Liver (tissue), 9 donors: ENCODE results near the gene MATN4. TPM values are rescaled to one million over a fixed set of nuclear protein-coding genes. Genes with fewer than 3 reads are reported as not detected.
A peak's percentile ranks its signal among the peaks of the same experiment; 100 is the strongest.

Experiments used
- DNase-seq: peaks from one replicate; pipeline ENCODE4 v3.0.0-alpha.2; 2017; ENCODE audit warnings: low spot score
- H3K27ac ChIP-seq, 2 donors: one replicate each; pipeline ENCODE4 v1.7.0; 2013; ENCODE audit warnings: inconsistent platforms in 2 of 2, low read length in 2 of 2, control low read depth in 1 of 2, low read depth in 1 of 2, mild to moderate bottlenecking in 1 of 2
- H3K27me3 ChIP-seq, 4 donors: one replicate each; pipeline versions ENCODE4 v1.6.1 to v1.7.0; 2013; ENCODE audit warnings: low read length in 3 of 4, inconsistent platforms in 1 of 4, mild to moderate bottlenecking in 1 of 4, moderate library complexity in 1 of 4; ENCODE audit not compliant: control insufficient read depth in 4 of 4, insufficient read depth in 4 of 4
- H3K36me3 ChIP-seq, 4 donors: one replicate each; pipeline versions ENCODE4 v1.6.1 to v1.7.0; 2013; ENCODE audit warnings: low read length in 3 of 4, mild to moderate bottlenecking in 3 of 4, low read depth in 1 of 4, moderate library complexity in 1 of 4; ENCODE audit not compliant: control insufficient read depth in 4 of 4, insufficient read depth in 3 of 4
- H3K4me1 ChIP-seq, 4 donors: one replicate each; pipeline versions ENCODE4 v1.6.1 to v1.7.0; 2013; ENCODE audit warnings: low read length in 3 of 4, mild to moderate bottlenecking in 3 of 4, moderate library complexity in 1 of 4; ENCODE audit not compliant: control insufficient read depth in 4 of 4, insufficient read depth in 4 of 4
- H3K4me3 ChIP-seq, 3 donors: one replicate each; pipeline versions ENCODE4 v1.6.1 to v1.7.0; 2013; ENCODE audit warnings: low read length in 3 of 3, control low read depth in 1 of 3, low read depth in 1 of 3, mild to moderate bottlenecking in 1 of 3
- H3K9ac ChIP-seq, 2 donors: one replicate each; pipeline ENCODE4 v1.7.0; 2013; ENCODE audit warnings: low read length in 2 of 2, mild to moderate bottlenecking in 2 of 2, moderate library complexity in 2 of 2, control low read depth in 1 of 2, low read depth in 1 of 2
- H3K9me3 ChIP-seq, 4 donors: one replicate each; pipeline versions ENCODE4 v1.6.1 to v1.7.0; 2013; ENCODE audit warnings: low read length in 3 of 4; ENCODE audit not compliant: control insufficient read depth in 4 of 4
- EGR1 ChIP-seq, 2 donors: IDR thresholded peaks; 2 replicates each; pipeline ENCODE4 v1.6.1; 2016 to 2018; ENCODE audit warnings: antibody characterized with exemption in 2 of 2, low read depth in 2 of 2
- FOXA1 ChIP-seq: IDR thresholded peaks from 2 replicates; pipeline ENCODE4 v1.6.1; 2016; ENCODE audit warnings: antibody characterized with exemption
- FOXA2 ChIP-seq: IDR thresholded peaks from 2 replicates; pipeline ENCODE4 v1.6.1; 2016; ENCODE audit warnings: antibody characterized with exemption
- HNF4A ChIP-seq, 2 donors: conservative IDR thresholded peaks; 2 replicates each; pipeline ENCODE4 v1.6.1; 2016; ENCODE audit warnings: antibody characterized with exemption in 2 of 2, mild to moderate bottlenecking in 2 of 2
- JUND ChIP-seq, 2 donors: IDR thresholded peaks; 2 replicates each; pipeline ENCODE4 v1.6.1; 2016; ENCODE audit warnings: antibody characterized with exemption in 2 of 2
- NR2F2 ChIP-seq: IDR thresholded peaks from 2 replicates; pipeline ENCODE4 v1.6.1; 2016; ENCODE audit warnings: antibody characterized with exemption
- RAD21 ChIP-seq, 2 donors: IDR thresholded peaks; 2 replicates each; pipeline ENCODE4 v1.6.1; 2016; ENCODE audit warnings: antibody characterized with exemption in 2 of 2, mild to moderate bottlenecking in 2 of 2
- RXRA ChIP-seq, 2 donors: IDR thresholded peaks; 2 replicates each; pipeline ENCODE4 v1.6.1; 2017 to 2018; ENCODE audit warnings: antibody characterized with exemption in 2 of 2, mild to moderate bottlenecking in 1 of 2
- SP1 ChIP-seq: IDR thresholded peaks from 2 replicates; pipeline ENCODE4 v1.6.1; 2018; ENCODE audit warnings: antibody characterized with exemption, mild to moderate bottlenecking
- TAF1 ChIP-seq: conservative IDR thresholded peaks from 2 replicates; pipeline ENCODE4 v1.6.1; 2016; ENCODE audit warnings: antibody characterized with exemption, mild to moderate bottlenecking
- YY1 ChIP-seq: IDR thresholded peaks from 2 replicates; pipeline ENCODE4 v1.6.1; 2016; ENCODE audit warnings: antibody characterized with exemption, mild to moderate bottlenecking
- WGBS: extraction: QIAGEN DNeasy Blood & Tissue Kit; methylation state at CpG from one replicate; pipeline ENCODE4 v1.1.7; 2013; 5-methylcytosine and 5-hydroxymethylcytosine counted together
- polyA plus RNA-seq, 2 donors: library from polyadenylated mRNA; stranded (reverse) in 1 of 2; unstranded in 1 of 2; fragments of 200-250 nt in 1 of 2; fragments of >200 nt in 1 of 2; fragmentation: Nextera tagmentation in 1 of 2; extraction: Ambion mirVana in 1 of 2; gene quantifications; one replicate each; pipeline versions ENCODE4 v1.2.1 to v1.2.3, GENCODE V29; 2013 to 2015
- total RNA-seq, 2 donors: library from RNA; depleted of rRNA; stranded (reverse); fragments of >200 nt; gene quantifications; one replicate each; pipeline ENCODE4 v1.2.3, GENCODE V29; 2014
- TF ChIP-seq, protein P1 (sequence below): IDR thresholded peaks from 2 replicates; pipeline ENCODE4 v1.6.1; 2016; ENCODE audit warnings: antibody characterized with exemption
- TF ChIP-seq, protein P2 (sequence below): IDR thresholded peaks from 2 replicates; pipeline ENCODE4 v1.6.1; 2016; ENCODE audit warnings: antibody characterized with exemption
- TF ChIP-seq, protein P3 (sequence below): IDR thresholded peaks from 2 replicates; pipeline ENCODE4 v1.6.1; 2016; ENCODE audit warnings: antibody characterized with exemption, mild to moderate bottlenecking
- TF ChIP-seq, protein P4 (sequence below): IDR thresholded peaks from 2 replicates; pipeline ENCODE4 v1.6.1; 2016; ENCODE audit warnings: antibody characterized with exemption
- TF ChIP-seq, protein P5 (sequence below): fragments of 150-350 bp; IDR thresholded peaks from 2 replicates; pipeline ENCODE4 v1.5.1; 2017; ENCODE audit warnings: improper control_type of control experiment, low read depth, low read length; ENCODE audit not compliant: missing input control
- donor health status: healthy.
- donor health status: healthy.
- donor health status: healthy.
- donor health status: healthy.
- donor health status: healthy.

The MATN4 gene
- total and polyA plus RNA-seq, 4 donors: 0.05 TPM; not detected in 3

DNA sequence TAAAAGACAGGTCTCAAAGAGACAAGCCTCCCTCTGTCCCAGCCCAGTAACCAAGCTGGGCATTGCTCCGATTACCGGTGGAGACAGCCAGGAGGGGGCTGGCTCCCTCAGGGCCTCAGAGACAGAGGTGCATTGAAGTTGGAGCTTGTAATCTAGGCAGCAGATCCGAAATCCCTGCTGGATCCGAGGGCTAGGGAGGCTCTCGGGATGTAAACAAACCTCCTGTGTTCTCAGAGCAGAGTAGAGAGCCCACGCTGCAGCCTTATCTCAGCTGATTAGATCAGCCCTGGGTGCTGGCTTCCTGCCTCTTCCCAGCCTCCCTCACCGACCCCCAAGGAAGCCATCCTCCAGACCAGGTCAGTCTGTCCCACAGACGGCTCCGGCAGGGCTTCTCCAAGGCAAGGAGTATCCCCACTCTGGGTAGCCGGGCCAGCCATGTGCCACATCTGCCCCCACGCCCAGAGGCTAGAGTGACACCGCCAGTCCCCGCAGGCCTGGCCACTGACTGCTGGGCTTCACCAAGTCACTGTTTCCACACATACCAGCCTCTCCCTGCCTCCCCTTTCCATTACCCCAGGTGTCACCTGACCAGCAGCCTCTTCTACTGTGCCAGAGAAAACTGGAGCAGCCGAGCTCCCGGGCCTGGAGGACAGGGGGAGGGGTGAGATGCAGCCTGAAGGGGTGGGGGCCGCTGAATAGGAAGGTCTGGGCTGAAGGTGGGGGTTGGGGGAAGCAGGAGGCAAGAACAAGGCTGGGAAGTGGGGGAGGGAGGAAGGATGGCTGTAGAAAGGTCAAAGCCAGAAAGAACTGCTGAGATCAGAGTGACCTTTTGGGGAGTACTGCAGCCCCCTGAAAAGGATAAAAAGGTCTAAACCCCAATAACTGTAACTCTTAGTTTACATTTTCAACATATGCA, 34.1 kb upstream of the MATN4 start:
- Histone ChIP-seq H3K4me3 (peak overlapping the region; percentile 40 to 96 (median 45)), H3K27ac (peak overlapping the region; percentile 81 to 97), H3K9me3 (no peaks in the 10 kb centered on the region), H3K36me3 (peaks cover 0 to 13% (median 0%) of the 10 kb centered on the region in 4 donors), H3K9ac (peak overlapping the region; percentile 57 to 99), H3K27me3 (no peaks in the 10 kb centered on the region), H3K4me1 (peaks cover 23 to 76% (median 46%) of the 10 kb centered on the region in 4 donors)
- 16% methylated on average over 16 of the region's 16 CpGs for WGBS
- TF ChIP-seq JUND (IDR thresholded peaks at IDR 0.05): peak; percentile 44 to 90
- peak; percentile 78 for TF ChIP-seq TAF1
- TF ChIP-seq FOXA1: peak; percentile 23
- TF ChIP-seq, protein P1, sequence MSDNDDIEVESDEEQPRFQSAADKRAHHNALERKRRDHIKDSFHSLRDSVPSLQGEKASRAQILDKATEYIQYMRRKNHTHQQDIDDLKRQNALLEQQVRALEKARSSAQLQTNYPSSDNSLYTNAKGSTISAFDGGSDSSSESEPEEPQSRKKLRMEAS: peak; percentile 61
- TF ChIP-seq, protein P2, sequence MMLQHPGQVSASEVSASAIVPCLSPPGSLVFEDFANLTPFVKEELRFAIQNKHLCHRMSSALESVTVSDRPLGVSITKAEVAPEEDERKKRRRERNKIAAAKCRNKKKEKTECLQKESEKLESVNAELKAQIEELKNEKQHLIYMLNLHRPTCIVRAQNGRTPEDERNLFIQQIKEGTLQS: peak; percentile 28
- TF ChIP-seq RXRA (IDR thresholded peaks at IDR 0.05): peak in 1 of 2 donors; percentile 76
- TF ChIP-seq, protein P3, sequence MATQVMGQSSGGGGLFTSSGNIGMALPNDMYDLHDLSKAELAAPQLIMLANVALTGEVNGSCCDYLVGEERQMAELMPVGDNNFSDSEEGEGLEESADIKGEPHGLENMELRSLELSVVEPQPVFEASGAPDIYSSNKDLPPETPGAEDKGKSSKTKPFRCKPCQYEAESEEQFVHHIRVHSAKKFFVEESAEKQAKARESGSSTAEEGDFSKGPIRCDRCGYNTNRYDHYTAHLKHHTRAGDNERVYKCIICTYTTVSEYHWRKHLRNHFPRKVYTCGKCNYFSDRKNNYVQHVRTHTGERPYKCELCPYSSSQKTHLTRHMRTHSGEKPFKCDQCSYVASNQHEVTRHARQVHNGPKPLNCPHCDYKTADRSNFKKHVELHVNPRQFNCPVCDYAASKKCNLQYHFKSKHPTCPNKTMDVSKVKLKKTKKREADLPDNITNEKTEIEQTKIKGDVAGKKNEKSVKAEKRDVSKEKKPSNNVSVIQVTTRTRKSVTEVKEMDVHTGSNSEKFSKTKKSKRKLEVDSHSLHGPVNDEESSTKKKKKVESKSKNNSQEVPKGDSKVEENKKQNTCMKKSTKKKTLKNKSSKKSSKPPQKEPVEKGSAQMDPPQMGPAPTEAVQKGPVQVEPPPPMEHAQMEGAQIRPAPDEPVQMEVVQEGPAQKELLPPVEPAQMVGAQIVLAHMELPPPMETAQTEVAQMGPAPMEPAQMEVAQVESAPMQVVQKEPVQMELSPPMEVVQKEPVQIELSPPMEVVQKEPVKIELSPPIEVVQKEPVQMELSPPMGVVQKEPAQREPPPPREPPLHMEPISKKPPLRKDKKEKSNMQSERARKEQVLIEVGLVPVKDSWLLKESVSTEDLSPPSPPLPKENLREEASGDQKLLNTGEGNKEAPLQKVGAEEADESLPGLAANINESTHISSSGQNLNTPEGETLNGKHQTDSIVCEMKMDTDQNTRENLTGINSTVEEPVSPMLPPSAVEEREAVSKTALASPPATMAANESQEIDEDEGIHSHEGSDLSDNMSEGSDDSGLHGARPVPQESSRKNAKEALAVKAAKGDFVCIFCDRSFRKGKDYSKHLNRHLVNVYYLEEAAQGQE: no peak
- TF ChIP-seq HNF4A (conservative IDR thresholded peaks at IDR 0.05): peak in 1 of 2 donors; percentile 61
- no peak for TF ChIP-seq NR2F2
- TF ChIP-seq YY1: peak; percentile 29
- TF ChIP-seq EGR1 (IDR thresholded peaks at IDR 0.05; ENCODE audit: low read depth in 2 of 2): peak in 1 of 2 donors; percentile 91
- TF ChIP-seq RAD21 (IDR thresholded peaks at IDR 0.05): peak in 1 of 2 donors; percentile 20
- TF ChIP-seq FOXA2: no peak
- TF ChIP-seq SP1: peak; percentile 63
- TF ChIP-seq, protein P4, sequence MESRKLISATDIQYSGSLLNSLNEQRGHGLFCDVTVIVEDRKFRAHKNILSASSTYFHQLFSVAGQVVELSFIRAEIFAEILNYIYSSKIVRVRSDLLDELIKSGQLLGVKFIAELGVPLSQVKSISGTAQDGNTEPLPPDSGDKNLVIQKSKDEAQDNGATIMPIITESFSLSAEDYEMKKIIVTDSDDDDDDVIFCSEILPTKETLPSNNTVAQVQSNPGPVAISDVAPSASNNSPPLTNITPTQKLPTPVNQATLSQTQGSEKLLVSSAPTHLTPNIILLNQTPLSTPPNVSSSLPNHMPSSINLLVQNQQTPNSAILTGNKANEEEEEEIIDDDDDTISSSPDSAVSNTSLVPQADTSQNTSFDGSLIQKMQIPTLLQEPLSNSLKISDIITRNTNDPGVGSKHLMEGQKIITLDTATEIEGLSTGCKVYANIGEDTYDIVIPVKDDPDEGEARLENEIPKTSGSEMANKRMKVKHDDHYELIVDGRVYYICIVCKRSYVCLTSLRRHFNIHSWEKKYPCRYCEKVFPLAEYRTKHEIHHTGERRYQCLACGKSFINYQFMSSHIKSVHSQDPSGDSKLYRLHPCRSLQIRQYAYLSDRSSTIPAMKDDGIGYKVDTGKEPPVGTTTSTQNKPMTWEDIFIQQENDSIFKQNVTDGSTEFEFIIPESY: peak; percentile 28
- no peak for DNase-seq

DNA sequence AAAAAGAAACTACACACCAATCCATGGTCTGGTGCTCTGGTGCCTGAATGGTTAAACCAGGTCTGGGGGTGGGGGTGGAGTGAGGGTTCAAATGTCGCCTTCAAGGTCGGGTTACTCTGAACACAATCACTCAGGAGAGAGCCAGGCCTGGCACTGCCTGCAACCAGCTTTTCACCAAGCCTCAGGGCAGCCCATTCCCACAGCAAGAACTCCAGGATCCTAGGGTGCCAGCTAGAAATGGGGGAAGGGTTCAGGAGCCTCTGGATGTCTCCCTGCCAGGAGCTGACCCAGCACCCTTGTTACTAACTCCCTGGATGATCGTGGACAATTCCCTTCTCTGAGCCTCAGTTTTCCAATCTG, 33.5 kb upstream of the MATN4 start:
- 25% methylated on average over 3 of the region's 3 CpGs for WGBS
- no peak for DNase-seq
- H3K9ac ChIP-seq: peak overlapping the region; percentile 30 to 44

More for the DNA sequence above, 33.5 kb upstream of the MATN4 start:
- TF ChIP-seq, protein P3: peak; percentile 23
- TF ChIP-seq, protein P5, sequence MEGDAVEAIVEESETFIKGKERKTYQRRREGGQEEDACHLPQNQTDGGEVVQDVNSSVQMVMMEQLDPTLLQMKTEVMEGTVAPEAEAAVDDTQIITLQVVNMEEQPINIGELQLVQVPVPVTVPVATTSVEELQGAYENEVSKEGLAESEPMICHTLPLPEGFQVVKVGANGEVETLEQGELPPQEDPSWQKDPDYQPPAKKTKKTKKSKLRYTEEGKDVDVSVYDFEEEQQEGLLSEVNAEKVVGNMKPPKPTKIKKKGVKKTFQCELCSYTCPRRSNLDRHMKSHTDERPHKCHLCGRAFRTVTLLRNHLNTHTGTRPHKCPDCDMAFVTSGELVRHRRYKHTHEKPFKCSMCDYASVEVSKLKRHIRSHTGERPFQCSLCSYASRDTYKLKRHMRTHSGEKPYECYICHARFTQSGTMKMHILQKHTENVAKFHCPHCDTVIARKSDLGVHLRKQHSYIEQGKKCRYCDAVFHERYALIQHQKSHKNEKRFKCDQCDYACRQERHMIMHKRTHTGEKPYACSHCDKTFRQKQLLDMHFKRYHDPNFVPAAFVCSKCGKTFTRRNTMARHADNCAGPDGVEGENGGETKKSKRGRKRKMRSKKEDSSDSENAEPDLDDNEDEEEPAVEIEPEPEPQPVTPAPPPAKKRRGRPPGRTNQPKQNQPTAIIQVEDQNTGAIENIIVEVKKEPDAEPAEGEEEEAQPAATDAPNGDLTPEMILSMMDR: no peak
- TF ChIP-seq HNF4A (conservative IDR thresholded peaks at IDR 0.05) (peak; percentile 32 to 39), RXRA (IDR thresholded peaks at IDR 0.05) (peak; percentile 33 to 47)
- Histone ChIP-seq H3K27me3 (no peaks in the 10 kb centered on the region), H3K9me3 (no peaks in the 10 kb centered on the region), H3K27ac (peak overlapping the region; percentile 81 to 97), H3K4me3 (peak overlapping the region in 1 of 3 donors; percentile 40), H3K36me3 (peaks cover 0 to 13% (median 0%) of the 10 kb centered on the region in 4 donors), H3K4me1 (peaks cover 23 to 81% (median 51%) of the 10 kb centered on the region in 4 donors)
